Hippocampal formation (tissue), 2 donors: Measurements from ENCODE around the gene LPAR3.
"Not testable (repeated sequence)": the region's sequence is repeated elsewhere in the genome, so short reads cannot be mapped to it uniquely, and the experiment has no call there.

ENCODE experiments used
- DNase-seq, 2 donors: peaks; one replicate each; lab custom pipeline; 2025; lab: John Stamatoyannopoulos, UW

Gene LPAR3, protein sequence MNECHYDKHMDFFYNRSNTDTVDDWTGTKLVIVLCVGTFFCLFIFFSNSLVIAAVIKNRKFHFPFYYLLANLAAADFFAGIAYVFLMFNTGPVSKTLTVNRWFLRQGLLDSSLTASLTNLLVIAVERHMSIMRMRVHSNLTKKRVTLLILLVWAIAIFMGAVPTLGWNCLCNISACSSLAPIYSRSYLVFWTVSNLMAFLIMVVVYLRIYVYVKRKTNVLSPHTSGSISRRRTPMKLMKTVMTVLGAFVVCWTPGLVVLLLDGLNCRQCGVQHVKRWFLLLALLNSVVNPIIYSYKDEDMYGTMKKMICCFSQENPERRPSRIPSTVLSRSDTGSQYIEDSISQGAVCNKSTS

DNA sequence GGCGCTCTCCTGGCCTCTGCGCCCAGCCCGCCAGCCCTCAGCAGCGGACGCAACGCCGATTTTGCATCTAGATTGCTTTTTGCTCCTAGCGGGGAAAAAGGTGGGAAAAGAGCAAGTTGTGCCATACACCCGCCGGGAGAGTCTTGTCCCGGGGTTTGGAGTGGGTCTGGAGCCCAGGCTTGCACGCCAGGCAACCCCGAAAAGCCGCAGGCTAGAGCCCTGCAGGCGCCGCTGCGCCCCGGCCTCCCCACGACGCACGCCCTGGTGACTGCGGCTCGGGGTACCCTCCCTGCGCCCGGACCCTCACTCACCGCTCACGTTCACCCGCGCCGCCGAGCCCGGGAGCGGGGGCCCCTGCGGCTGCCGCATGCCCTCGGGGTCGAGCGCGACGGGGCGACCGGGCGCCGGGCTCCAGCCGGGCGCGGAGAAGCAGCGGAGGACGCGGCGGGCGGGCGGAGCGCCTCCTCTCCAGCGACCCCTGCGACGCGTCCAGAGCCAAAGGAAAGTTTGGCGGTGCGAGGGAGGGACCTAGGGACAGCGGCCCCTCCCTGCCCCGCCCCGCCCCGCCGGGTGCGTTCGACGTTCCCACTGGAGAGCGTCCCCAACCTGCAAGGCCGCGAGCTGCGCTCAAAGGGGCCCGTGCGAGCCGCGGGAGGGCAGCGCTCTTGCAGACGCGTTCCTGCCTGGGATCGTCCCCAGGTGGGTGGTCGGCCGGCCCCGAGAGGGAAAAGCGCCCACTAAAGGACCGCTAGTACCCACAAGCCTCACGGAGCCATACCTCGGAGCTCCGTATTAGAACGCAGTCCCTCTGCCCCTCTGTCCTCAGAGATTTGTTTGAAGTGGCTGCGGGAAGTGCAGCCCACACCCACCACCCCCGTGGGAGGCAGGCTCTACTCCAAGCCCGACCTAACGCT lies at the start of gene LPAR3:
LPAR3 (minus strand) TSS at position 502 of the 914 bp plus-strand sequence. CDS start 27,086 bp downstream, outside the sequence.
- no peak for DNase-seq

DNA sequence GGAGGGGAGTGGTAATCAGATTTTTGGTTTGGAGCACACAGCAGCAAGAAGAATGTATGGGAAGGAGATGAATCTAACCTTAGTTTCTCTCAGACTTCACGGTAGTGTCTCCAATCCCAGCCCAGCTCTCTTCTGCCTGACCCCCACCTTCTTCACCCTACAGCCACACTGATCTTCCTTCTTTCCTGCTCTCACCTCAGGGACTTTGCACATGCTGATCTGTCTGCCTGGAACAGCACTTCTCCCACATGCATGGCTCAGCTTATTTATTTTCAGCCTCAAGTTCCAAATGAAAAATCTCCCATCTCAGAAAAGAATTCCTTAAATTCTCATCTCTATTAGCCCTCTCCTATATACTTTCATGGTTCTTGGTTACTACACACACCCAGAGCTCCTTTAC lies 48.8 kb upstream of the LPAR3 start:
- DNase-seq = no peak

- no peak for DNase-seq
These were observed 47.5 kb upstream of the LPAR3 start for GRCh38 chr1:84940481-84940880.

GRCh38 chr1:84939761-84940160 lies 46.8 kb upstream of the LPAR3 start:
- DNase-seq = no peak

GRCh38 chr1:84939151-84939550 lies 46.1 kb upstream of the LPAR3 start:
- no peak for DNase-seq

- DNase-seq = peak; percentile 17 to 81
These were observed 43.3 kb upstream of the LPAR3 start for GRCh38 chr1:84936116-84936810.

DNA sequence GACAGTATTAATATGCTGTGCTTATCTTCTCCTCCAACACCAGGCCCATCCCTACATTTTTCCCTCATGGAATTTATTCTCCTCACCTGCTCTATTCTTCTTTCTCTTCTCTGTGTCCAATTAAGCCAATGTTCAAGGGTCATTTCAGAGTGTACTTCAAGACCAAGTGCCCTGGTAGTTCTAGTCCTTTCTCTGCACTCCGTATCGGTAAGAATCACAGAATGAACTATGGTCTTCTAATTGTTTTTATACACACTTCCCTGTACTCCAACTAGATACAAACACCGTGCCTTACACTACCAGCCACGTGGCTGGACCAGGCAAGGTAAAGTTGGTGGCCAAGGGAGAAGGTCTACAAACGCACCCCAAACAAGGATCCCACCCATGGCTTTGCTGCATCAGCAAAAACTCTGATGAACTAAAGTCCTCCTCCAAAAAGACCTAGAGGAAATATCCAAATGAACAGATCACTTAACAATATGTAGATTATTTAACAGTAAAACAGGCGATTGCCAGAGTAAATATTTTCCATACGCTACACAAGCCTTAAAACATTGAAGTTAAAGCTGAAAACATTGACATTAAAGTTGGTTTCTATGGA lies 40.1 kb upstream of the LPAR3 start:
- DNase-seq = no peak

GRCh38 chr1:84930831-84931230 lies 37.8 kb upstream of the LPAR3 start:
- DNase-seq = no peak

- DNase-seq = no peak
These were observed 37.3 kb upstream of the LPAR3 start for GRCh38 chr1:84930329-84930728.

DNA sequence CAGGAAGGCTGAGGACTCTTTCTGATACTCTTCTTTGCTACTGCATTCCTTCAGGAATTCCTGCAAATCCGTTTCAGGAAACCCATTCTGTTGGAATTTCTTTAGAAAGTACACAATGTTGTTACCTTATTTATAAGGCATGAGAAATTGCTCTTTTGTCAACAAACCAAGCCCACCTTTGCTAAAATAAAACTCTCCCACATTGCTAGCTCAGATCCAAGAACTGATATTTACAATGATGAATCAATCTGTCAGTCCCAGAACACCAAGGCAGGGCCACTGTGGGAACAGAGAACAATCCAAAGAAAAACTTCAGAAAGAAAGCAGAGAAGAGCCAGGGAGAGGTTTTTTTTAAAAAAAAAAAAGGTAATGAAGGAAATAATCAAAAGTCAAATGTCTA lies 36.6 kb upstream of the LPAR3 start:
- DNase-seq = no peak

DNA sequence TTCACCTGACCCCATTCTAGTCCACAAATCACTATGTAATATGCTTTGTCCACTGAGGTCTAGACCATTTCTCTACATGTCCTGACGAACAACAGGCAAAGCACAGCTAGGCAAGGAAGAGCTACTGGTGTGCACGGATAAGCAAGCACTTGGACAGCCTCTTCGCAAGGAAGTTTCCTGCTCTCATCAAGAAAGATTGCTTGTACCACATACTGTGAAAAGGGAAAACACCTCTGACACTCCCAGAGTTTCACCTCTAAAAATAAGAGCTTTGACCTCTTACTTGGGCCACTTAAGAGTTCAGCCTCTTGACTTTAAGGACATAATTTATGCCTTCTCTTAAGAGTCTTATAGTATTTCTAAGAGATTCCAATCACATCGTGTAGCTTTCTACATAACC lies 36.0 kb upstream of the LPAR3 start:
- no peak for DNase-seq

GRCh38 chr1:84923317-84923716 lies 30.3 kb upstream of the LPAR3 start:
- DNase-seq = no peak

- DNase-seq = no peak
These were observed 27.2 kb upstream of the LPAR3 start for GRCh38 chr1:84920159-84920558.

- no peak for DNase-seq
These were observed 26.5 kb upstream of the LPAR3 start for GRCh38 chr1:84919461-84919970.

DNA sequence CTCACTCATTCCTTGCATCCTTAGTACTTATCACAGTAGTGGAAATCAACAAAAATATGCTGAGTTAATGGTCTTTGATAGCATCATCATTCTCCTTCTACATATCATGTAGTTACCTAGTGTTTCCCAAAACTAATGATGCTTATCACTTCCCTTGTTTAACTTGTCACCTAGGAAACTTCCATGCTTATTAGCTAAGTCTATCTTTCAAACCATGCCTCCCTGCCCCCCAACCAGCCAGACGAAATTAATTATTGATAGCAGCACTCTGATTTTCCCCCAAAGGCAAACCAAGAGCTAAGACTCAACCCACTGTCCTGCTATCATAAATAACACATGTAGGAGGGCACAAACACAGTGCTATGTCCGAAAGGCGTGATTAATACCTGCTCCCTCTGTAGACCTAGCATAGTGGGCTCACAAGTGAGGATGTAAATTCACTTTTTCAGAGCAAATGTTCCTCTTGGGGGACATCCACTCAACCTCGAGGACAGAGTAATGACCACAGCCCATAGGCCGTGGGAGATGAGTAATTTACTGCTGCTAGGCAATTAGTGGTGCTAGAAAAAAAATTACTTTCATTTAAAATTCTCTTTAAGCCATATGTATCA lies 25.8 kb upstream of the LPAR3 start:
- DNase-seq = no peak

GRCh38 chr1:84916897-84917296 lies 23.9 kb upstream of the LPAR3 start:
- DNase-seq = no peak

DNA sequence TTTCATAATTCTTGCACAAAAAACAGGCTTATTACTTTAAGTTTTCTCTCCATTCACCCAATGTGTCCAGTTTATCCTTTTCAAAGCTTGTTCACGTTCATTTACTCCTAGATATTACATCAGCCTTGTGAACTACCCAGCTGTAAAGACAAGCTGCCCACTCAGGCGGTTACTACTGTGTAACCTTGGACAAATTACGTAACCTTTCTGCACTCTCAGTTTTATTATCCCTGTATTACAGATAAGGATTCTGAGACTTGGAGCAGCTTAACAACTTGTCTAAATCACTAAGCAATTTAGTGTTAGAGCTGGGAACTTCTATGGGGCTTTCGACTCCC lies 20.5 kb upstream of the LPAR3 start:
- no peak for DNase-seq

DNA sequence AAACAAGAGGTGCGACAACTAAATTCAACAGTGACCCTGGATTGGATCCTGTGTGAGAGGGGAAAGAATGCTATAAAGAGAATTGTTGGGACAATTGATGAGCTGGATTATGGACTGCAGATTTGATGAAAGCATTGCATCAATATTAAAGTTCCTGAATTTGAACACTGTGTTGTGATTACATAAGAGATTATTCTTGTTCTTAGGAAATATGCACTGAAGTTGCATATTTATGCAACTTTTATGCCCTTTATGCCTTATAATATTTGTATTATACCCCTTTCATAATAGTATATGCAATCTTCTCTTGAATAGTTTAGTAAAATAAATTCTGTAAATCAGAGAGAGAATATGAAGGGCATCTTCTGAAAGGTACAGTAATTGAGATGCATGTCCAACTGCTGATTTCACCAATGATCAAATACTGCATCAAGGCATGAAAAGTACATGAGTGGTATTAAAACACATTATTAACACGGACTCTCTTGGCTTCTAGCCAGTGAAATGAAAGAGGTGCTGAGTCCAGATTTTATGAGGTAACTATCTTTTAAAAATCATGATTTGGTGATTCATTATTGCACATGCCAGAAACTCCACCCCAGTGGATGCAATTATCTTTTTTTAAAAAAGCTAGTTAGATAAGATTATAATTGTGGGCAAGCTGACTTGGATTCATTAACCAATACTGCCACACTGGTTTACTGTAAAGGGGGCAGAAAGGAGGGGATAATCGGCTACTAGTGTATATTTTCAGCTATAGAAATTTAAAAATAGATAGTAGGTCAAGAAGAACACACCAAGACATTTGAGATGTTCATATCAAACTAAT lies 19.9 kb upstream of the LPAR3 start:
- DNase-seq = no peak

DNA sequence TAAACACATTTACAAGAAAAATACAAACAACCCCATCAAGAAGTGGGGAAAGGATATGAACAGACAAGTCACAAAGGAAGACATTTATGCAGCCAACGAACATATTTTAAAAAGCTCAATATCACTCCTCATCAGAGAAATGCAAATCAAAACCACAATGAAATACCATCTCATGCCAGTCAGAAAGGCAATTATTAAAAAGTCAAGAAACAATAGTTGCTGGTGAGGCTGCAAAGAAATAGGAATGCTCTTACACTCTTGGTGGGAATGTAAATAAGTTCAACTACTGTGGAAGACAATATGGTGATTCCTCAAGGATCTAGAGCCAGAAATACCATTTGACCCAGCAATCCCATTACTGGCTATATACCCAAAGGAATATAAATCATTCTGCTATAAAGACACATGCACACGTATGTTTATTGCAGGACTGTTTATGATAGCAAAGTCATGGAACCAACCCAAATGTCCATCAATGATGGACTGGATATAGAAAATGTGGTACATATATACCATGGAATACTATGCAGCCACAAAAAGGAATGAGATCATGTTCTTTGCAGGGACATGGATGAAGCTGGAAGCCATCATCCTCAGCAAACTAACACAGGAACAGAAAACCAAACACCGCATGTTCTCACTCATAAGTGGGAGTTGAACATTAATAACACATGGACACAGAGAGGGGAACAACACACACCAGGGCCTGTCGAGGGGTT lies 15.9 kb upstream of the LPAR3 start:
- not testable (repeated sequence) for DNase-seq
